Panc1 (cell line): ENCODE results near the gene CTSD. TPM values are rescaled to one million over a fixed set of nuclear protein-coding genes. Genes with fewer than 3 reads are reported as not detected.
A peak's percentile ranks its signal among the peaks of the same experiment; 100 is the strongest.

Source experiments
- ATAC-seq: fragments of 200-7000 bp; cut with Tn5 transposase; 2 replicates; pipeline ENCODE4 v1.9.1; 2020; ENCODE audit warnings: mild to moderate bottlenecking, moderate library complexity
- BruUV-seq: library from RNA; stranded (reverse); fragments of 400-500 nt; replicated peaks from 2 replicates; lab custom pipeline; 2021; lab: Mats Ljungman, UMichigan
- CTCF ChIA-PET: fragments of 300-600 bp; sonication (Branson Sonifier 250); formaldehyde crosslinking; loops from one replicate; lab custom pipeline; 2022; ENCODE audit warnings: antibody characterized with exemption; lab: Charles Lee
- POLR2A ChIA-PET: fragments of 300-600 bp; sonication (Branson Sonifier 250); formaldehyde crosslinking; loops from one replicate; lab custom pipeline; 2022; ENCODE audit warnings: antibody characterized with exemption; lab: Charles Lee
- DNase-seq: peaks from one replicate; pipeline ENCODE4 v3.0.0-alpha.2; 2010; ENCODE audit warnings: low read depth, low spot score
- H3K27ac ChIP-seq: 2 replicates; pipeline ENCODE4 v1.5.1; 2011; ENCODE audit warnings: mild to moderate bottlenecking, low read length, inconsistent platforms
- H3K27me3 ChIP-seq: fragments of 200-500 bp; sonication (Bioruptor generic); 2 replicates; pipeline ENCODE4 v1.6.0; 2014; ENCODE audit warnings: low read length, inconsistent platforms; ENCODE audit not compliant: control insufficient read depth, insufficient read depth
- H3K36me3 ChIP-seq: fragments of 200-500 bp; sonication (Bioruptor generic); 2 replicates; pipeline ENCODE4 v1.5.1; 2014; ENCODE audit warnings: inconsistent platforms, mild to moderate bottlenecking, low read length, moderate library complexity; ENCODE audit not compliant: control insufficient read depth, insufficient read depth
- H3K4me1 ChIP-seq: 2 replicates; pipeline ENCODE4 v1.5.1; 2011; ENCODE audit warnings: inconsistent platforms, mild to moderate bottlenecking, low read length, moderate library complexity; ENCODE audit not compliant: control insufficient read depth, insufficient read depth
- H3K4me3 ChIP-seq, 2 experiments: 2 replicates each; pipeline ENCODE4 v1.5.1; 2011 to 2012; ENCODE audit warnings: low read depth in 2 of 2, low read length in 2 of 2, mild to moderate bottlenecking in 2 of 2, inconsistent platforms in 1 of 2, moderate library complexity in 1 of 2
- H3K9me3 ChIP-seq: fragments of 200-500 bp; sonication (Bioruptor generic); 2 replicates; pipeline ENCODE4 v1.5.1; 2014; ENCODE audit warnings: low read depth, mild to moderate bottlenecking, inconsistent platforms, low read length, moderate library complexity; ENCODE audit not compliant: control insufficient read depth, insufficient read depth
- CTCF ChIP-seq: fragments of 450-650 bp; IDR thresholded peaks from 2 replicates; pipeline ENCODE4 v1.5.1; 2017; ENCODE audit warnings: mild to moderate bottlenecking
- POLR2AphosphoS5 ChIP-seq: IDR thresholded peaks from 2 replicates; pipeline ENCODE4 v1.6.1; 2012; ENCODE audit warnings: mild to moderate bottlenecking, low read depth, low read length, moderate library complexity
- REST ChIP-seq, 2 experiments: IDR thresholded peaks; 2 replicates each; pipeline ENCODE4 v1.6.1; 2011 to 2012; ENCODE audit warnings: low read depth in 2 of 2, control low read depth in 1 of 2, low read length in 1 of 2, mild to moderate bottlenecking in 1 of 2, moderate library complexity in 1 of 2; ENCODE audit not compliant: insufficient read depth in 1 of 2
- SIN3A ChIP-seq: IDR thresholded peaks from 2 replicates; pipeline ENCODE4 v1.6.1; 2012; ENCODE audit warnings: low read depth, mild to moderate bottlenecking, low read length, moderate library complexity, borderline replicate concordance; ENCODE audit not compliant: insufficient read depth
- TCF7L2 ChIP-seq: IDR thresholded peaks from 2 replicates; pipeline ENCODE4 v1.6.1; 2011; ENCODE audit warnings: mild to moderate bottlenecking, low read depth, low read length, inconsistent platforms
- in situ Hi-C: cut with HindIII; loops from 2 replicates; pipeline ENCODE4 v1.10.0; 2016; ENCODE audit warnings: low sequenced_read_pairs, low pct_unique_long_range_greater_than_20kb
- intact Hi-C: fragments of 100-400 bp; cut with micrococcal nuclease; formaldehyde crosslinking; loops from one replicate; pipeline ENCODE4 v1.10.0; 2022; ENCODE audit not compliant: unreplicated experiment
- total RNA-seq: library from RNA; stranded (reverse); gene quantifications from one replicate; pipeline ENCODE4 v1.2.1, GENCODE V29; 2021; ENCODE audit not compliant: unreplicated experiment

Gene CTSD
- total RNA-seq, 1 experiment from 2014 or later: 1,813 TPM

DNA sequence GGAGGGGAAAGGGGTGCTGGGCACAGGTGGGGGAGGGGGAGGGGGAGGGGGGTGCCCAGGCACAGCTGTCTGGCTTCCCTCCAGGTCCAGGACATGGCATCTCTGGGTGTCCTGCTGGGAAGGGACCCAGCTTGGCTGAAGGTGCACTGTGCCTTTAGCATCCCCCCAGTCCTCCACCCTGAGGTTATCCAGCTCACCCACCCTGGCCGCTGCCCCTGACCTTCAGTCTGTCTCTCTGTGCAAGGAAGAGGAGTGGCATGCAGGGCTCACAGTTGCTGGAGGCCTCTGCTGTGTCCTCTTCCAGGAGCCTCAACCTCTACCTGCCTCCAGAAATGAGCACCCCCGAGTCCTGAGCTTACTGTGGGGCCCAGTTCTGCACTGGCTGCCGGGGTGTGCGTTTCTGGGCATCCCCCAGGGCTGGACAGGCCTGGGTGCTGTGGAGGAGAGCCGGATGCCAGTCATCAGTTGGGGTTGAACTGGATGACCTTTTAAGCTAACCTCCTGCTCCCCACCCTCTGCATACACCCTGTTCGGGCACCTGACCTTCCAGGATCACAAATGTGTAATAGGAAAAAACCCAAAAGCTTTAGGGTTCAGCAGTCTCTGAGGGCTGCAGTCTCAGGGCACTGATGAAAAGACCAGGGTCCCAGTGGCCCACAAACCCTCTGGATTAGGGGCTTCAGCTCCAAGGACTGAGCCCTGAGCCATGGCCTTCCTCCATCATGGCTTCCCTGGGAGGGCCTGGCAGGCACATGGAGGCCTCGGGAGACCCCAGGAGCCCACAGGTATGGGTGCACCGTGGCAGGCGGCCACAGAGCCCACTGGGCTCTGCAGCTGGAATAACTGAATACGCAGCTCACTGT, 9.6 kb upstream of the CTSD start:
- Histone ChIP-seq H3K4me3 (no peak overlapping the region), H3K4me1 (peaks cover 33% of the 10 kb centered on the region), H3K9me3 (no peaks in the 10 kb centered on the region; the same call in 1 of the 2 replicates), H3K27ac (peak overlapping the region; percentile 80), H3K27me3 (no peaks in the 10 kb centered on the region), H3K36me3 (no peaks in the 10 kb centered on the region)
- in situ Hi-C loops: no loop called here
- no peak for TF ChIP-seq REST (IDR thresholded peaks at IDR 0.05; ENCODE audit: insufficient read depth in 1 of 2, low read depth in 2 of 2, low read length in 1 of 2)
- no peak for TF ChIP-seq CTCF
- no peak for TF ChIP-seq TCF7L2
- no peak for TF ChIP-seq SIN3A
- no peak for TF ChIP-seq POLR2AphosphoS5
- no peak for DNase-seq
- peak; percentile 10; the same call in 1 of the 2 replicates for ATAC-seq
- no TSS peak for BruUV-seq
- CTCF ChIA-PET: no interaction called here
- POLR2A ChIA-PET: no interaction called here
- intact Hi-C loops: no loop called here

GRCh38 chr11:1772270-1773130, 8.8 kb upstream of the CTSD start:
- in situ Hi-C loops (no loop called here), intact Hi-C loops (no loop called here)
- Histone ChIP-seq H3K27ac (peak overlapping the region; percentile 73), H3K9me3 (no peaks in the 10 kb centered on the region; the same call in 1 of the 2 replicates), H3K27me3 (no peaks in the 10 kb centered on the region), H3K36me3 (no peaks in the 10 kb centered on the region), H3K4me1 (peaks cover 40% of the 10 kb centered on the region), H3K4me3 (peak overlapping the region in 1 of 2 experiments; percentile 35; a peak in 2 of 4 replicates)
- ChIA-PET POLR2A (interaction anchor here (1.0 kb wide), 1 partner anchor 15 kb away, joined by 7 read pairs; no protein-coding TSS in a partner anchor), CTCF (interaction anchor here (0.6 kb wide), 1 partner anchor 177 kb away, joined by 3 read pairs; no protein-coding TSS in a partner anchor)
- ATAC-seq: peak; percentile 96
- DNase-seq: peak; percentile 87
- TF ChIP-seq REST (IDR thresholded peaks at IDR 0.05; ENCODE audit: insufficient read depth in 1 of 2, low read depth in 2 of 2, low read length in 1 of 2): no peak
- TF ChIP-seq SIN3A: no peak
- no peak for TF ChIP-seq CTCF
- TF ChIP-seq POLR2AphosphoS5: peak; percentile 56; the same call in 1 of the 2 replicates
- BruUV-seq: no TSS peak
